GM23248 (cell line): ENCODE data around the gene CX3CL1. TPM values are rescaled to one million over a fixed set of nuclear protein-coding genes. Genes with fewer than 3 reads are reported as not detected.

Experiments
- DNase-seq: peaks from one replicate; pipeline ENCODE4 v3.0.0-alpha.2; 2015
- H2AFZ ChIP-seq: fragments of 200-600 bp; sonication (generic); 2 replicates; pipeline ENCODE4 v1.6.1; 2016; ENCODE audit warnings: antibody characterized with exemption
- H3F3A ChIP-seq: fragments of 200-600 bp; sonication (generic); 2 replicates; pipeline ENCODE4 v1.6.1; 2016; ENCODE audit warnings: mild to moderate bottlenecking, antibody characterized with exemption, mixed run types; ENCODE audit not compliant: insufficient read depth
- H3K27ac ChIP-seq: fragments of 200-600 bp; sonication (generic); 2 replicates; pipeline ENCODE4 v1.5.1; 2016; ENCODE audit warnings: mild to moderate bottlenecking
- H3K27me3 ChIP-seq: fragments of 200-600 bp; sonication (generic); replicated peaks from 2 replicates; pipeline ENCODE4 v1.6.1; 2016; ENCODE audit warnings: mild to moderate bottlenecking; ENCODE audit not compliant: insufficient read depth
- H3K36me3 ChIP-seq: fragments of 200-600 bp; sonication (generic); 2 replicates; pipeline ENCODE4 v1.6.1; 2016; ENCODE audit warnings: low read depth, mild to moderate bottlenecking
- H3K4me1 ChIP-seq: fragments of 200-600 bp; sonication (generic); 2 replicates; pipeline ENCODE4 v1.6.1; 2016; ENCODE audit warnings: mild to moderate bottlenecking; ENCODE audit not compliant: insufficient read depth
- H3K4me2 ChIP-seq: fragments of 200-600 bp; sonication (generic); one replicate; pipeline ENCODE4 v1.6.1; 2016; ENCODE audit warnings: mild to moderate bottlenecking; ENCODE audit not compliant: unreplicated experiment
- H3K4me3 ChIP-seq: fragments of 200-600 bp; sonication (generic); 2 replicates; pipeline ENCODE4 v1.5.1; 2016; ENCODE audit warnings: mild to moderate bottlenecking
- H3K79me2 ChIP-seq: fragments of 200-600 bp; sonication (generic); 2 replicates; pipeline ENCODE4 v1.6.1; 2016; ENCODE audit warnings: mild to moderate bottlenecking; ENCODE audit not compliant: insufficient read depth
- H3K9ac ChIP-seq: fragments of 200-600 bp; sonication (generic); 2 replicates; pipeline ENCODE4 v1.6.1; 2016; ENCODE audit warnings: mild to moderate bottlenecking
- H3K9me2 ChIP-seq: fragments of 200-600 bp; sonication (generic); 2 replicates; pipeline ENCODE4 v1.6.1; 2016; ENCODE audit warnings: mixed run types, mild to moderate bottlenecking, moderate library complexity; ENCODE audit not compliant: insufficient read depth
- H3K9me3 ChIP-seq: fragments of 200-600 bp; sonication (generic); one replicate; pipeline ENCODE4 v1.6.1; 2017; ENCODE audit warnings: low read depth
- H4K20me1 ChIP-seq: fragments of 200-600 bp; sonication (generic); 2 replicates; pipeline ENCODE4 v1.6.0; 2016; ENCODE audit not compliant: insufficient read depth
- EZH2 ChIP-seq: fragments of 200-600 bp; sonication (generic); IDR thresholded peaks from 2 replicates; pipeline ENCODE4 v1.6.1; 2018; ENCODE audit warnings: antibody characterized with exemption, mild to moderate bottlenecking; ENCODE audit not compliant: insufficient read depth, poor library complexity, severe bottlenecking
- EZH2phosphoT487 ChIP-seq: fragments of 200-600 bp; sonication (generic); IDR thresholded peaks from 2 replicates; pipeline ENCODE4 v1.6.1; 2018; ENCODE audit warnings: antibody characterized with exemption, moderate library complexity, mild to moderate bottlenecking, low read depth; ENCODE audit not compliant: insufficient read depth
- WGBS, 2 experiments: methylation state at CpG; one replicate each; pipeline ENCODE4 v1.1.6; 2015 to 2017; ENCODE audit warnings: low lambda C conversion rate in 2 of 2, low coverage in 1 of 2; ENCODE audit errors: missing lambda C conversion rate in 2 of 2; 5-methylcytosine and 5-hydroxymethylcytosine counted together
- in situ Hi-C: fragments of 300-500 bp; cut with MboI; formaldehyde crosslinking; loops from 2 replicates; pipeline ENCODE4 v1.15.0; 2020
- polyA plus RNA-seq: library from polyadenylated mRNA; unstranded; fragments of >200 nt; fragmentation: Nextera tagmentation; extraction: Ambion mirVana; gene quantifications from 2 replicates; pipeline ENCODE4 v1.2.1, GENCODE V29; 2016
- total RNA-seq: library from RNA; depleted of rRNA; stranded (reverse); fragments of >200 nt; shearing (Covaris generic); gene quantifications from 2 replicates; pipeline ENCODE4 v1.2.3, GENCODE V29; 2014

Gene CX3CL1
- total and polyA plus RNA-seq, 2 experiments from 2014 or later = not detected

DNA sequence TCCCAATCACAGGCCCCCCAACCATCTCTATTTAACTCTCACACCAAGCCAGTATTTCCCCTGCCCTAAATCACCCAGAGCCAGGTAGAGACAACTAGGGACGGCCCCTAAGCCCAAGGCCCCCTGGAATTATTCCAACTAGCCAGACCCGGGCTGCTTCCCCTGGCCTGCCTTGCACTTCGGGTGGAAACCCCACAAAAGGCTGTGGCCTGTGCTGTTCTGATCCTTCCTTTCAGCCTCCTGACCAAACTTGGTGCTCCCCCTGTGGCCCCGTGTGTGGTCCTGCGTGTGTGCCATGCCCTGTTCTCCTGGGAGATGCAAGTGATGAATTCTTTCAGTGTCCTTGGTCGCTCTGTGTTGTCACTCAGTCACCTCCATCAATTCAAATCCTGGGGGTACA, 47.2 kb downstream of the CX3CL1 start:
- Histone ChIP-seq H3K27ac (no peak overlapping the region), H3K4me2 (no peak overlapping the region), H3F3A (peaks cover 9% of the 10 kb centered on the region; the same call in 1 of the 2 replicates), H3K36me3 (no peaks in the 10 kb centered on the region), H3K4me3 (no peak overlapping the region), H3K4me1 (peaks cover 8% of the 10 kb centered on the region; the same call in 1 of the 2 replicates), H2AFZ (no peak overlapping the region), H3K27me3 (no peaks in the 10 kb centered on the region), H3K9me2 (no peaks in the 10 kb centered on the region), H4K20me1 (no peaks in the 10 kb centered on the region), H3K9me3 (no peaks in the 10 kb centered on the region), H3K79me2 (no peaks in the 10 kb centered on the region), H3K9ac (no peak overlapping the region)
- TF ChIP-seq EZH2 (no peak), EZH2phosphoT487 (no peak)
- in situ Hi-C loops = loop anchor here (5.0 kb wide), 1 partner anchor 117 kb away; no protein-coding TSS in a partner anchor
- WGBS, 2 experiments = 65 to 67% methylated on average over 6 of the region's 6 CpGs
- DNase-seq = no peak

DNA sequence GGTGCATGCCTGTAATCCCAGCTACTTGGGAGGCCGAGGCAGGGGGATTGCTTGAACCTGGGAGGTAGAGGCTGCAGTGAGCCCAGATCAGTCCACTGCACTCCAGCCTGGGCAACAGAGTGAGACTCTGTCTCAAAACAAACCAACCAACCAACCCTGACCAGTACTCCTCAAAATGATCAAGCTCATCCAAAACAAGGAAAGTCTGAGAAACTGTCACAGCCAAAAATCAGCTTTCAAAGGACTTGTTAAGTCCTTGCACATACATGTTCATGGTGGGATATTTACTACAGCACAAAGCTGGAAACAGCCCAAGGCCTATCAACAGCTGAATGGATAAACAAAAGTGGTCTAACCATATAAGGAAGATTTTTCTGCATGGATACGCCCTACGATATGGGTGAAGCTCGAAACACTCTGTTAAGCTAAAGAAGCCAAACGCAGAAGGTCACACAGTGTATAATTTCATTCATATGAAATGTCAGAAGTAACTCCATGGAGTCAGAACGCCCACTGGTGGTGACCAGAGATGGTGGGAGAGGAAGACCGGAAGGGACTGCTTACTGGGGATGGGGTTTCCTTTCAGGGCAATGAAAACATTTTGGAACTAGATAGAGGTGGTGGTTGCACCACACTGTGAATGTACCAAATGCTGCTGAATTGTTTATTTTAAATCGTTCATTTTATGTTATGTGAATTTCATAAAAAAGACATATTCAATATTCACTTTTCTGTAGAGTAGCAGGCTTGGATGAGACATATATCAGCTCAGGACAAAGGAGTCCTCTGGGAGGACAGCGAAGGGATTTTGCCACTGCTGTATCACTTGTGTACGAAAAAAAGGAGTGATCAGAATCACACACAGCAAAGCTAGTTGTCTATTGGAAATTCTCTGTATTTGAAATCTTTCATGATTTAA, 50.0 kb downstream of the CX3CL1 start:
- Histone ChIP-seq H3F3A (peaks cover 9% of the 10 kb centered on the region; the same call in 1 of the 2 replicates), H3K9ac (no peak overlapping the region), H3K27me3 (no peaks in the 10 kb centered on the region), H3K4me1 (peaks cover 6% of the 10 kb centered on the region; the same call in 1 of the 2 replicates), H3K4me2 (no peak overlapping the region), H3K4me3 (no peak overlapping the region), H2AFZ (peak overlapping the region; percentile 51), H3K9me2 (no peaks in the 10 kb centered on the region), H3K36me3 (no peaks in the 10 kb centered on the region), H4K20me1 (no peaks in the 10 kb centered on the region), H3K79me2 (no peaks in the 10 kb centered on the region), H3K27ac (no peak overlapping the region), H3K9me3 (no peaks in the 10 kb centered on the region)
- in situ Hi-C loops = no loop called here
- WGBS, 2 experiments = 36 to 41% methylated on average over 10 of the region's 10 CpGs
- peak; percentile 65 for DNase-seq
- no peak for TF ChIP-seq EZH2
- TF ChIP-seq EZH2phosphoT487 = no peak

DNA sequence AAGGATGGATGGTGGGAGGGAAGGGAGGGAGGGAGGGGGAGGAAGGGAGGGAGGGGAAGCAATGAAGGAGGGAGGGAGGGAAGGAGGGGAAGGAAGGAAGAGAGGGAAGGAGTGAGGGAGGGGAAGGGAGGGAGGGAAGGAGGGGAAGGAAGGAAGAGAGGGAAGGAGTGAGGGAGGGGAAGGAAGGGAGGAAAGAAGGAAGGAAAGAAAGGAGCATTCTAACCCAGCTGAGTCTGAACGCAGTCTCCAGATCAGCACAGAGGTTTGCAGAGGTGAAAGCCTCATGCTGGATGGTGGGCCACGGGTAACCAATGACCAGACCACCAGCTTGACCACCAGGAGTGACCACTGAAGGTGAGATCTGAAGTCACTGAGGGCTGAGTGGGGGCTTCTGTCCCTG, 50.9 kb downstream of the CX3CL1 start:
- TF ChIP-seq EZH2 (no peak), EZH2phosphoT487 (no peak)
- Histone ChIP-seq H4K20me1 (no peaks in the 10 kb centered on the region), H3K4me1 (peaks cover 6% of the 10 kb centered on the region; the same call in 1 of the 2 replicates), H3K4me3 (no peak overlapping the region), H3K9me3 (no peaks in the 10 kb centered on the region), H3K27ac (no peak overlapping the region), H2AFZ (no peak overlapping the region), H3K79me2 (no peaks in the 10 kb centered on the region), H3K9me2 (no peaks in the 10 kb centered on the region), H3K4me2 (no peak overlapping the region), H3K9ac (no peak overlapping the region), H3K36me3 (no peaks in the 10 kb centered on the region), H3K27me3 (no peaks in the 10 kb centered on the region), H3F3A (peaks cover 9% of the 10 kb centered on the region; the same call in 1 of the 2 replicates)
- 81 to 98% methylated on average over 2 of the region's 2 CpGs for WGBS, 2 experiments
- no peak for DNase-seq
- in situ Hi-C loops = no loop called here

DNA sequence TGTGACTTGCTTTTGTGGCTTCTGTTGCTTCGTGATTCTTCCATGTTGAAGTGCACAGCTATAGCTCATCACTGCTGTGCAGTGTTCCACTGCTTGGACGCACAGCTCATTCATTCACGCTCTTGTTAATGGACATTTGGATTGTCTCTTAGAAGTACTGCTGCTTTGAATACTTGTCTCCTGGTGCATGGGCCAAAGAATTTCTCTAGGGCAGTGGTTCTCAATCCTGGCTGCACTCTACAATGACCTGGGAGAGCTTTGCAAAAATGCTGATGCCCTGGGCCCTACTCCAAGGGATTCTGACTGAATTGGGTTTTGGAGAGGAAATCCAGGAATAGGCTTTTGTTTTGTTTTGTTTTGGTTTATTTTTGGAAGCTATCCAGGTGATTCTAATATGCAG, 52.3 kb downstream of the CX3CL1 start:
- WGBS, 2 experiments = 38 to 40% methylated on average over 3 of the region's 3 CpGs
- Histone ChIP-seq H4K20me1 (no peaks in the 10 kb centered on the region), H3K27ac (no peak overlapping the region), H3K4me2 (no peak overlapping the region), H3K36me3 (no peaks in the 10 kb centered on the region; the same call in 1 of the 2 replicates), H3K9me2 (no peaks in the 10 kb centered on the region), H3K4me1 (peaks cover 6% of the 10 kb centered on the region; the same call in 1 of the 2 replicates), H3K79me2 (no peaks in the 10 kb centered on the region), H3K27me3 (no peaks in the 10 kb centered on the region), H3K9me3 (no peaks in the 10 kb centered on the region), H3K9ac (no peak overlapping the region), H2AFZ (no peak overlapping the region), H3K4me3 (no peak overlapping the region), H3F3A (peaks cover 9% of the 10 kb centered on the region; the same call in 1 of the 2 replicates)
- in situ Hi-C loops = no loop called here
- DNase-seq = no peak
- no peak for TF ChIP-seq EZH2
- no peak for TF ChIP-seq EZH2phosphoT487
